Vagina (tissue), 2 donors: ENCODE data around the gene TCF7L1.

ENCODE experiments used
- CTCF ChIP-seq, 3 experiments: fragments of 450-650 bp in 2 of 3; fragments of 200-600 bp in 1 of 3; sonication (generic) in 1 of 3; IDR thresholded peaks; one replicate each; pipeline ENCODE4 v1.5.1; 2017 to 2019; ENCODE audit warnings: antibody characterized with exemption in 3 of 3, mild to moderate bottlenecking in 2 of 3, moderate library complexity in 2 of 3
- POLR2A ChIP-seq, 2 donors: fragments of 450-650 bp; IDR thresholded peaks; one replicate each; pipeline ENCODE4 v1.6.1; 2017; ENCODE audit warnings: antibody characterized with exemption in 2 of 2, mild to moderate bottlenecking in 2 of 2, moderate library complexity in 2 of 2
- POLR2AphosphoS5 ChIP-seq, 2 donors: sonication (generic); formaldehyde crosslinking; IDR thresholded peaks; one replicate each; pipeline ENCODE4 v1.9.0; 2017; ENCODE audit warnings: antibody characterized with exemption in 2 of 2, mild to moderate bottlenecking in 2 of 2, low read depth in 1 of 2; ENCODE audit not compliant: insufficient read depth in 1 of 2

DNA sequence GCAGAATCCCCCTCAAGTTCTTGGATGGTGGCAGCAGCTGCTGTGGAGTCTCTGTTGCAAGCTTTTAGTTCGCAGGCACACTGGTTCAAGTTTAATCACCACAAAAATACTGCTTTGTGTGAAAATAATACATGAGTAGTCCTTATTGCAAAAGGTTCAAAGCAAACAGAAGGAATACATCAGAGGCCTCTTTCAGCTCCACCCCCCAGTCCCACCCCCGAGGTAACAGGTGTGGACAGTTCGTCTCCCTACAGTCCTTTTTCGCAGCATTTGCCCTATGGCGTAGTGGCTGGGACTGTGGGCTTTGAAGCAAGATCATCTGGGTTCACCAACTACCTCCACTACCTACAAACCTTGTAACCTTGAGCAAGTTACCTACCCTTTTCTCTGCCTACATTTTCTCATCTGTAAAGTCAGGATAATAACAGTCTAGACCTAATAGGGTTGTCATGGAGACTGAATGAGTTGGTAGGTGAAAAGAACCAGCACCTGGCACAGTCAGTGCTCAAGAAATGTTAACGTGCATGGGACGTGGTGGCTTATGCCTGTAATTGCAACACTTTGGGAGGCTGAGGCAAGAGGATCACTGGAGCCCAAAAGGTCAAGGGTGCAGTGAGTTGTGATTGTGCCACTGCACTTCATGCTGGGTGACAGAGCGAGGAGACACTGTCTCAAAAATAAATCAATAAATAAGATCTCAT, 61.7 kb downstream of the TCF7L1 start:
- TF ChIP-seq POLR2AphosphoS5 (IDR thresholded peaks at IDR 0.05; ENCODE audit: insufficient read depth in 1 of 2, low read depth in 1 of 2) (no peak), POLR2A (IDR thresholded peaks at IDR 0.05) (no peak), CTCF (IDR thresholded peaks at IDR 0.05) (no peak)
